GM18511 (cell line): Measurements from ENCODE around the gene EHD1.
A peak's percentile ranks its signal among the peaks of the same experiment; 100 is the strongest.
"Not testable (repeated sequence)": the region's sequence is repeated elsewhere in the genome, so short reads cannot be mapped to it uniquely, and the experiment has no call there.

Experiments used
- ATAC-seq: cut with Tn5 transposase; IDR thresholded peaks from one replicate; pipeline ENCODE4 v1.9.1; 2021; ENCODE audit warnings: mild to moderate bottlenecking, moderate library complexity; ENCODE audit not compliant: unreplicated experiment

The EHD1 gene

GRCh38 chr11:64859542-64860414 is 18.6 kb downstream of the EHD1 start:
- ATAC-seq, result peak; percentile 83

GRCh38 chr11:64858467-64859263 is 19.8 kb downstream of the EHD1 start:
- ATAC-seq, result peak; percentile 45

- no peak for ATAC-seq
Observed at GRCh38 chr11:64857485-64857884, 20.9 kb downstream of the EHD1 start.

GRCh38 chr11:64856382-64857227 is 21.8 kb downstream of the EHD1 start:
- no peak for ATAC-seq

DNA sequence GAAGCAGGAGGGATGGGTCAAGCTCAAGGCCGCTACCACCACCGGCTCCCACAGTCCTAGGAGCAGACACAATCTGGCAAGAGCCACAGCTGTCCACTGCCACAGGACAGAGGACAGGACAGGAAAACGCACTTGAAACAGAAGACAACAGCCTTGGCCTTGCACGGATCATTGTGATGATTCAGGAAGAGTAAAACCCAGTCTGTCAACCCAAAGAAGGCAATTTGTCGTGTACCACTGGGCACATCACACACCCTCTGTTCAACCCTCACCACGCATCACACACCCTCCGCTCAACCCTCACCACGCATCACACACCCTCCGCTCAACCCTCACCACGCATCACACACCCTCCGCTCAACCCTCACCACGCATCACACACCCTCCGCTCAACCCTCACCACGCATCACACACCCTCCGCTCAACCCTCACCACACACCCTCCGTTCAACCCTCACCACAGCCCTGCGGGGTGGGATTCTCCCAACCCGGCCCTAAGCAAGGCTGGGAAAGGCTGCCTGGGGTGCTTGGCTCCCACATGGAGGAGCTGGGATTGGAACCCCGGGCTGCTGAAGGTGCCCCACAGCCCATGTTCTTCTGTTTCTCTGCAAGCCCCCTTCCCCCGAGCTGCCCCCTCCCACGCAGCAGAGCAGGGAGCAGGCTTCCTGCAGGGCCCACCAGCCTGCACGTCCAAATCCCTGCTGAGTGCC is 22.7 kb downstream of the EHD1 start:
- ATAC-seq, result no peak

GRCh38 chr11:64854534-64855502 is 23.6 kb downstream of the EHD1 start:
- no peak for ATAC-seq

DNA sequence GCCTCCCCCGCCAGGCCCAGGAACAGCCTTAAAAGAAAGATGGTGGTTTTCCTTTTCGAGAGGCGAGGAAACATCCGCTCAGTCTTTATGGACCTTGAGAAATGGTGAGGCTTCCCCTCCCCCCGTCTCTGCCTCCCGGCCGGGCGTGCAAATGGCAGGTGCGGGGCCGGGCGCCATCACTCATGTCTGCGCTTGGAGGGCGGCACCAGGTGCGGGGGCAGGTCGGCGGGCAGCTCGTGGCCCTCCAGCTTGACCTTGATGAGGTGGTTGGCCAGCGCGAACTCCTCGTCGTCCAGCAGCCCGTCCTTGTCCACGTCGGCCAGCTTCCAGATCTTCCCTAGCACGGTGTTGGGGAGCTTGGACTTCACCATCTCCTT is 24.3 kb downstream of the EHD1 start:
- ATAC-seq, result no peak

DNA sequence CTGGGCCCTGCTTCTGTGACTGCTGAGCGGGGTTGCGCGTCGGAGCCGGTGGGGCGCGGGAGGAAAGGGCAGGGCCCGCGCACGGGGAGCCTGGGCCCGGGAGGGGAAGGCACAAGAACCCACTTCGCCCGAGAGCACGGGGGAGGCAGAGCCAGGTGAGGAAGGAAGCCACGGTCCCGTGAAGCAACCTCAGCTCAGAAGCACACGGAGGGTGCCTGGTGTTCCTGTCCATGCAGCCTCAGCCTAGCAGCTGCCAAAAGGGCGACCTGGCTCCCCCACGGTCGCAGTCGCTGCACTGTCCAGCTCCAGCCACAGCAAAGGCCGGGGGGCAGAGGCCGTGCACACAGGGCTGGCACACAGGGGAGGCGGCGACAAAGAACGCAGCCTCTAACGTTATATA is 24.7 kb downstream of the EHD1 start:
- no peak for ATAC-seq

DNA sequence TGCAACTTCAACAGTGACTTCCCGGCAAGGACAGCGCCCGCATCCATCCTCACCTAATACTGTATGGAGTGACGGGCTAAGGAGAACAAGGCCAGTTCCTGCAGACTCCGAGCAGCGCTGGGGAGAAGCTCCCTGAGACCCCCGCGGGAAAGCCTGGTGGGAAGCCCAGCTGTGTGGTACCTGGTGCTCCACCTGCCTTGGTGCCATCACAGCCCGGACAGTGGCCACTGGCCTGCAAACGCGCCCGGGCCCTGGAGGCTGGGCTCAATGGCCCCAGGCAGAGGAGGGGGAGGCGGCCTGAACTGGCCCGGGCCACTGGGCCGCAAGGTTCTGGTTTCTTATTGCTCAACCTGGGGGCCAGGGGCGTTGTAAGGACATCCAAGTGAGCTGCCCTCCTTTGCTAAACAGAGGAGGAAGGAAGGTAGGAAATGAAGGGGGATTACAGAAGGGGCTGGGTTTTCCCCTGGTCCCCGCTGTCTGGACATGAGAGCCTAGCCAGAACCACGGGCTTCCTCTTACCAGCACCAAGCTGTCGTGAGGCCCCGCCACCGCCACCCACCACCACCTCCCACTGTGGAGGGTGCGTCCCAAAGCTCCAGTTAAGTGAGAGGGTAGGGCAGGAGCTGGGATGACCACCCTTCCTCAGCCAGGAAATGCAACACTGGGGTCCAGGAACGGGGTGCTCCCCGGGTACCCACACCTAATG is 25.5 kb downstream of the EHD1 start:
- no peak for ATAC-seq

DNA sequence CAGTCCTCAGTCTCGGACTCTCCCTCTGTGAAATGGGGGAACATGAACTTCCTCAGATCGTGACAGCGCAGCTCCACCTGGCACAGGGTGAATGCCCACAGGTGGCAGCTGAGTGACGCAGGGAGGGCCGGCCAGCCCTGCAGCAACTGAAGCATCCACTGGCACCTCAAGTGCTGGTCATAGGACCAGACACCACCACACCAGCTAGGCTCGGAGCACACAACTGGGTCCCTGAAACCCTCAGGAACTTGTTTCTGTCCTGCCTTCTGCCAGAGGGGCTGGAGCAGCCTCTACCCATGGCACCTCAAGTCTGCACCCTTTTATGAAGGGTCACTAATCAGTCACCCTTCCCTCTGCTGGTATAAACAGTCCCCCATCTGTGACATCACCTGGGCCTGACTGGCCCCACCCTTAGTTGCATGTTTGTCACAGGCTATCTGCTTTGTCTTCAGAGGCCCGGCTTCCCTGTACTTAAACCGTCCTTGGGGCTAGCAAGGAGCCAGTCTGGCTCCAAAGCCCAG is 26.5 kb downstream of the EHD1 start:
- no peak for ATAC-seq

GRCh38 chr11:64850979-64851567 is 27.3 kb downstream of the EHD1 start:
- ATAC-seq, result peak; percentile 73

DNA sequence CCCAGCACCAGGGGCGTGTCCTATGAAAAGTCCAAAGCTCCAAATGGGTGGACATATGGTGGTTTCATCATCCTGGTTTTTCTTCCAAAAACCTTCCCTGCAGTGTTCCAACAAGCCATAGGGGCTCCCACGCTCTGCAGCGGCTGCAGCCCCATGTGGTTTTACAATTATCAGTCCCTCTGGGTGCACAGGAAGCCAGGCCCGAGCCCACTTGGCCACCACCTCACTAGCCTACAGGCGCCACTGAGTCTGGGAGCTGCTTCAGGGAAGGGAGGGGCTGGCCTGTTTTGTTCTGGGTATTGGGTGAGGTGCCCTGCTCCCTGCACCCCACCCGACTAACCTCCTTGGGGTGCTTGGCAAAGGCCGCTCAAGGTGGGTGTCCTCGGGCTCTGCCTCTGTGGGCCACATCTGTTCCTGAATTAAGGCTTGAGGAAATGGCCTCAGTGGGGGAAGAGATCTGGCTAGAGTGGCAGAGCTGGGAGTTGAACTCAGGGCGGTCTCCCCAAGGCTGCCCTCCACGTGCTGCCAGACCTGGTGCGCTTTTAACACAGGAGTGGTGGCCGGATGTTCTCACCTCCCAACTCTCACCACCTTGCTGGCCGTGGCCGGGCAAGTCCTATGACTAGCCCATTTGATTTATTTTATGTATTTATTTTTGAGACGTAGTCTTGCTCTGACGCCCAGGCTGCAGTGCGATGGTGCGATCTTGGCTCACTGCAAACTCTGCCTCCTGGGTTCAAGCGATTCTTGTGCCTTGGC is 28.6 kb downstream of the EHD1 start:
- ATAC-seq, result no peak

- ATAC-seq, result no peak
Observed at GRCh38 chr11:64848826-64849597, 29.4 kb downstream of the EHD1 start.

- ATAC-seq, result no peak
Observed at GRCh38 chr11:64848214-64848825, 30.1 kb downstream of the EHD1 start.

DNA sequence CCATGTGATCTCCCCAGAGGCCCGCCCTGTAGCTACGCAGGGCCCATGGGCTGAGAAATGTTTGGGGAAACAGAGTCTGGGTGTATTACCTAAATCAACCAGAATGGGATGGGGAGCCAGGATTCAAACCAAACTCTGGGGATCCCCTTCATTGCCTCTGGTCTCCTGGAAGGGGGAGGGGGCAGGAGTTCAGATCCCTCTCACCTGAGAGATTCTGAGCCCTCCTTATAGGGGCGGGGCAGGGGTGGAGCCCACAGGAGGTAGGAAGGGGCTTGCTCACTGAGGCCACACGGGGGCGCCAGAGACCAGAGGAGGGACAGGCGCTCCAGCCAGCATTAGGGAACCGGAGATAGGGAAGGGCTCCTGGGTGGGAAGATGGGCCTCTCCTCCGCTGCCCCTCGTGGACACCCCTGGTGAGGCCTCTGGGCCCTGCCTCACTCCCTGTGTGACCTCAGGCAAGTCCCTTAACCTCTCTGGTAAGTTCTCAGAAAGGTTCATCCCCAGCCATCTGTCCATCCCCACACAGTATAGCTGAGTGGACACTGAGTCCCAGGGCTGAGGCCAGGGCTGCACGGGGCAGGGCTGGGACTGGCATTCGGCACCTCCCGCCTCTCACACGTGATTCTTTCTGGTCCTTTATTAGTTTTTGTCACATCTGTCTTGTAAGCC is 31.3 kb downstream of the EHD1 start:
- ATAC-seq, result no peak

GRCh38 chr11:64845776-64846129 is 32.7 kb downstream of the EHD1 start:
- not testable (repeated sequence) for ATAC-seq
